H9 (cell line): ENCODE data around the gene HDDC2. TPM values are rescaled to one million over a fixed set of nuclear protein-coding genes. Genes with fewer than 3 reads are reported as not detected.

Experiments used
- DNase-seq: peaks from one replicate; pipeline ENCODE4 v3.0.0-alpha.2; 2017
- H2AFZ ChIP-seq: one replicate; pipeline ENCODE4 v1.6.1; 2013; ENCODE audit warnings: mild to moderate bottlenecking, low read length, control low read depth, moderate library complexity
- H2AK5ac ChIP-seq: 2 replicates; pipeline ENCODE4 v1.6.1; 2013; ENCODE audit warnings: low read length, control low read depth, mixed read lengths; ENCODE audit not compliant: insufficient read length
- H2BK120ac ChIP-seq: one replicate; pipeline ENCODE4 v1.6.1; 2013; ENCODE audit warnings: low read depth, mild to moderate bottlenecking, low read length, control low read depth, inconsistent platforms; ENCODE audit not compliant: poor library complexity, severe bottlenecking
- H2BK12ac ChIP-seq: 2 replicates; pipeline ENCODE4 v1.6.1; 2013; ENCODE audit warnings: low read length, control low read depth, mixed read lengths, low read depth; ENCODE audit not compliant: insufficient read length
- H2BK15ac ChIP-seq: 2 replicates; pipeline ENCODE4 v1.6.1; 2013; ENCODE audit warnings: low read depth, low read length, control low read depth
- H2BK20ac ChIP-seq: one replicate; pipeline ENCODE4 v1.6.1; 2013; ENCODE audit warnings: low read depth, mild to moderate bottlenecking, low read length, control low read depth, inconsistent platforms; ENCODE audit not compliant: poor library complexity, severe bottlenecking
- H2BK5ac ChIP-seq: 2 replicates; pipeline ENCODE4 v1.6.1; 2013; ENCODE audit warnings: low read length, control low read depth, mixed read lengths; ENCODE audit not compliant: insufficient read length
- H3K14ac ChIP-seq: 2 replicates; pipeline ENCODE4 v1.6.1; 2013; ENCODE audit warnings: low read length, control low read depth; ENCODE audit not compliant: insufficient read depth
- H3K18ac ChIP-seq: 2 replicates; pipeline ENCODE4 v1.6.1; 2013; ENCODE audit warnings: low read depth, mild to moderate bottlenecking, mixed read lengths, low read length, control low read depth; ENCODE audit not compliant: insufficient read length
- H3K23ac ChIP-seq: 2 replicates; pipeline ENCODE4 v1.6.1; 2013; ENCODE audit warnings: low read length, control low read depth, mixed read lengths, low read depth; ENCODE audit not compliant: insufficient read length
- H3K23me2 ChIP-seq: 2 replicates; pipeline ENCODE4 v1.6.1; 2013; ENCODE audit warnings: low read depth, mild to moderate bottlenecking, mixed read lengths, low read length, control low read depth; ENCODE audit not compliant: insufficient read length, poor library complexity, severe bottlenecking
- H3K27ac ChIP-seq: 2 replicates; pipeline ENCODE4 v1.5.1; 2013; ENCODE audit warnings: low read length, control low read depth, mixed read lengths, low read depth; ENCODE audit not compliant: insufficient read length
- H3K27me3 ChIP-seq: 2 replicates; pipeline ENCODE4 v1.6.1; 2013; ENCODE audit warnings: low read length, control low read depth, inconsistent platforms; ENCODE audit not compliant: insufficient read depth
- H3K4ac ChIP-seq: 2 replicates; pipeline ENCODE4 v1.6.1; 2013; ENCODE audit warnings: low read depth, mild to moderate bottlenecking, control low read depth, inconsistent platforms, low read length, moderate library complexity
- H3K4me1 ChIP-seq: 2 replicates; pipeline ENCODE4 v1.6.1; 2013; ENCODE audit warnings: low read length, control low read depth, inconsistent platforms; ENCODE audit not compliant: insufficient read depth
- H3K4me2 ChIP-seq: 2 replicates; pipeline ENCODE4 v1.6.1; 2013; ENCODE audit warnings: low read length, control low read depth, mixed read lengths; ENCODE audit not compliant: insufficient read length, insufficient read depth
- H3K56ac ChIP-seq: 2 replicates; pipeline ENCODE4 v1.6.1; 2013; ENCODE audit warnings: low read depth, mild to moderate bottlenecking, mixed read lengths, low read length, control low read depth; ENCODE audit not compliant: insufficient read length
- H3K79me1 ChIP-seq: 2 replicates; pipeline ENCODE4 v1.6.1; 2013; ENCODE audit warnings: low read depth, mild to moderate bottlenecking, moderate library complexity, low read length, control low read depth, inconsistent platforms; ENCODE audit not compliant: insufficient read depth, poor library complexity, severe bottlenecking
- H3K79me2 ChIP-seq: 2 replicates; pipeline ENCODE4 v1.6.1; 2013; ENCODE audit warnings: low read length, control low read depth, inconsistent platforms; ENCODE audit not compliant: insufficient read depth
- H3K9ac ChIP-seq: 2 replicates; pipeline ENCODE4 v1.6.1; 2013; ENCODE audit warnings: low read length, control low read depth, mixed read lengths; ENCODE audit not compliant: insufficient read length; ENCODE audit errors: extremely low read depth
- H3K9me3 ChIP-seq: one replicate; pipeline ENCODE4 v1.6.1; 2013; ENCODE audit warnings: low read depth, low read length, inconsistent platforms; ENCODE audit not compliant: control insufficient read depth
- H3T11ph ChIP-seq: one replicate; pipeline ENCODE4 v1.6.1; 2013; ENCODE audit warnings: mild to moderate bottlenecking, low read length, control low read depth, inconsistent platforms
- H4K20me1 ChIP-seq: one replicate; pipeline ENCODE4 v1.6.1; 2013; ENCODE audit not compliant: control insufficient read depth, insufficient read length, insufficient read depth
- H4K5ac ChIP-seq: 2 replicates; pipeline ENCODE4 v1.6.1; 2013; ENCODE audit warnings: low read depth, mild to moderate bottlenecking, mixed read lengths, low read length, control low read depth; ENCODE audit not compliant: insufficient read length
- H4K8ac ChIP-seq: replicated peaks from 2 replicates; pipeline ENCODE4 v1.6.1; 2013; ENCODE audit warnings: low read length, control low read depth, mixed read lengths, low read depth; ENCODE audit not compliant: insufficient read length
- H4K91ac ChIP-seq: 2 replicates; pipeline ENCODE4 v1.6.1; 2013; ENCODE audit warnings: low read depth, mild to moderate bottlenecking, moderate library complexity, mixed read lengths, low read length, control low read depth; ENCODE audit not compliant: insufficient read length
- H3K27ac Mint-ChIP-seq, 3 experiments: 2 replicates in 2 of 3; 3 replicates in 1 of 3; pipeline ENCODE4 v1.8.0; 2020 to 2021; ENCODE audit warnings: mixed read lengths in 3 of 3, mild to moderate bottlenecking in 1 of 3, moderate library complexity in 1 of 3
- H3K27me3 Mint-ChIP-seq: 2 replicates; pipeline ENCODE4 v1.8.0; 2021; ENCODE audit warnings: low read depth, mild to moderate bottlenecking, moderate library complexity, mixed read lengths
- H3K36me3 Mint-ChIP-seq, 3 experiments: 2 replicates in 2 of 3; 3 replicates in 1 of 3; pipeline ENCODE4 v1.8.0; 2020 to 2021; ENCODE audit warnings: low read depth in 3 of 3, mixed read lengths in 3 of 3; ENCODE audit not compliant: insufficient read depth in 1 of 3
- H3K4me1 Mint-ChIP-seq, 2 experiments: 2 replicates each; pipeline ENCODE4 v1.8.0; 2020; ENCODE audit warnings: mixed read lengths in 2 of 2
- H3K4me3 Mint-ChIP-seq, 2 experiments: 2 replicates in 1 of 2; 3 replicates in 1 of 2; pipeline ENCODE4 v1.8.0; 2020 to 2021; ENCODE audit warnings: mild to moderate bottlenecking in 2 of 2, mixed read lengths in 2 of 2, moderate library complexity in 1 of 2
- H3K9me3 Mint-ChIP-seq, 2 experiments: 2 replicates in 1 of 2; 3 replicates in 1 of 2; pipeline ENCODE4 v1.8.0; 2020; ENCODE audit warnings: mild to moderate bottlenecking in 2 of 2, mixed read lengths in 2 of 2, moderate library complexity in 1 of 2
- CTCF ChIP-seq: fragments of 200-600 bp; sonication (generic); conservative IDR thresholded peaks from 3 replicates; pipeline ENCODE4 v1.8.0; 2021; ENCODE audit warnings: antibody characterized with exemption, mild to moderate bottlenecking
- WGBS: extraction: QIAGEN DNeasy Blood & Tissue Kit; methylation state at CpG from one replicate; pipeline ENCODE4 v1.1.7; 2013; ENCODE audit warnings: missing lambda C conversion rate, low lambda C conversion rate, mixed read lengths; ENCODE audit not compliant: insufficient read length; ENCODE audit errors: extremely low coverage; 5-methylcytosine and 5-hydroxymethylcytosine counted together
- total RNA-seq: library from RNA; stranded (reverse); gene quantifications from 2 replicates; pipeline ENCODE4 v1.2.1, GENCODE V29; 2021

Gene HDDC2
- total RNA-seq, 1 experiment from 2014 or later, result 77.8 TPM

GRCh38 chr6:125341460-125341859, 39.7 kb upstream of the HDDC2 start:
- no peaks in the 10 kb centered on the region for H3K27me3 ChIP-seq
- Mint-ChIP-seq H3K4me3 (no peak overlapping the region), H3K36me3 (no peaks in the 10 kb centered on the region), H3K4me1 (no peaks in the 10 kb centered on the region), H3K27me3 (no peaks in the 10 kb centered on the region), H3K9me3 (no peaks in the 10 kb centered on the region), H3K27ac (no peak overlapping the region)
- no peak overlapping the region for H4K5ac ChIP-seq
- no peak overlapping the region for H3K56ac ChIP-seq
- no peak overlapping the region for H3K4me2 ChIP-seq
- no peak overlapping the region for H3K27ac ChIP-seq
- no peak overlapping the region for H3K14ac ChIP-seq
- DNase-seq, result no peak
- H3K9me3 ChIP-seq, result no peaks in the 10 kb centered on the region
- no peak overlapping the region for H4K91ac ChIP-seq
- no peak overlapping the region for H2BK15ac ChIP-seq
- H3K9ac ChIP-seq, result no peak overlapping the region
- no peak overlapping the region for H2BK12ac ChIP-seq
- H3K79me2 ChIP-seq, result no peaks in the 10 kb centered on the region
- no peak overlapping the region for H2AK5ac ChIP-seq
- no peak overlapping the region for H2BK5ac ChIP-seq
- H4K20me1 ChIP-seq, result no peaks in the 10 kb centered on the region
- no peak overlapping the region for H3T11ph ChIP-seq
- H4K8ac ChIP-seq, result no peak overlapping the region
- no CpG with 5 or more reads among the region's 2 CpGs for WGBS
- no peak overlapping the region for H2AFZ ChIP-seq
- H3K23ac ChIP-seq, result no peak overlapping the region
- H3K4ac ChIP-seq, result no peak overlapping the region
- no peaks in the 10 kb centered on the region for H3K79me1 ChIP-seq
- no peak overlapping the region for H2BK20ac ChIP-seq
- no peak for TF ChIP-seq CTCF
- H3K4me1 ChIP-seq, result no peaks in the 10 kb centered on the region
- no peaks in the 10 kb centered on the region for H3K23me2 ChIP-seq
- no peak overlapping the region for H2BK120ac ChIP-seq
- H3K18ac ChIP-seq, result no peak overlapping the region
